IMR-90 (cell line): Measurements from ENCODE around the gene KRT4.

Experiments
- BHLHE40 ChIP-seq: fragments of 150-350 bp; IDR thresholded peaks from 2 replicates; pipeline ENCODE4 v1.6.1; 2016; ENCODE audit warnings: mild to moderate bottlenecking, low read depth, low read length
- CHD1 ChIP-seq: IDR thresholded peaks from 2 replicates; pipeline ENCODE4 v1.6.1; 2012; ENCODE audit warnings: low read depth, low read length, improper control_type of control experiment
- MAFK ChIP-seq: IDR thresholded peaks from 2 replicates; pipeline ENCODE4 v1.6.1; 2012; ENCODE audit warnings: low read depth, low read length, improper control_type of control experiment
- POLR2A ChIP-seq: IDR thresholded peaks from 2 replicates; pipeline ENCODE4 v1.6.1; 2012; ENCODE audit warnings: mild to moderate bottlenecking, low read depth, low read length
- RAD21 ChIP-seq: IDR thresholded peaks from 2 replicates; pipeline ENCODE4 v1.6.1; 2012; ENCODE audit warnings: low read length, improper control_type of control experiment
- RFX5 ChIP-seq: IDR thresholded peaks from 2 replicates; pipeline ENCODE4 v1.8.0; 2012; ENCODE audit warnings: low read depth, mild to moderate bottlenecking, low read length, moderate library complexity
- TF ChIP-seq, protein P1 (sequence below): conservative IDR thresholded peaks from 2 replicates; pipeline ENCODE4 v1.5.1; 2012; ENCODE audit warnings: mild to moderate bottlenecking, low read depth, low read length, improper control_type of control experiment

- TF ChIP-seq, protein P1, sequence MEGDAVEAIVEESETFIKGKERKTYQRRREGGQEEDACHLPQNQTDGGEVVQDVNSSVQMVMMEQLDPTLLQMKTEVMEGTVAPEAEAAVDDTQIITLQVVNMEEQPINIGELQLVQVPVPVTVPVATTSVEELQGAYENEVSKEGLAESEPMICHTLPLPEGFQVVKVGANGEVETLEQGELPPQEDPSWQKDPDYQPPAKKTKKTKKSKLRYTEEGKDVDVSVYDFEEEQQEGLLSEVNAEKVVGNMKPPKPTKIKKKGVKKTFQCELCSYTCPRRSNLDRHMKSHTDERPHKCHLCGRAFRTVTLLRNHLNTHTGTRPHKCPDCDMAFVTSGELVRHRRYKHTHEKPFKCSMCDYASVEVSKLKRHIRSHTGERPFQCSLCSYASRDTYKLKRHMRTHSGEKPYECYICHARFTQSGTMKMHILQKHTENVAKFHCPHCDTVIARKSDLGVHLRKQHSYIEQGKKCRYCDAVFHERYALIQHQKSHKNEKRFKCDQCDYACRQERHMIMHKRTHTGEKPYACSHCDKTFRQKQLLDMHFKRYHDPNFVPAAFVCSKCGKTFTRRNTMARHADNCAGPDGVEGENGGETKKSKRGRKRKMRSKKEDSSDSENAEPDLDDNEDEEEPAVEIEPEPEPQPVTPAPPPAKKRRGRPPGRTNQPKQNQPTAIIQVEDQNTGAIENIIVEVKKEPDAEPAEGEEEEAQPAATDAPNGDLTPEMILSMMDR: no peak
- no peak for TF ChIP-seq MAFK
- TF ChIP-seq BHLHE40: no peak
- no peak for TF ChIP-seq RAD21
- TF ChIP-seq RFX5: no peak
- TF ChIP-seq POLR2A: no peak
- no peak for TF ChIP-seq CHD1
Observed at GRCh38 chr12:52811191-52812072, 2.5 kb downstream of the KRT4 start.
